Stimulated activated CD4-positive, alpha-beta T cell treated with anti-CD3 and anti-CD28 coated beads, Interleukin-15, amount 100 ng/mL, for 48 hours (primary cell): Measurements from ENCODE around the gene EPB42.
"Not testable (repeated sequence)": the region's sequence is repeated elsewhere in the genome, so short reads cannot be mapped to it uniquely, and the experiment has no call there.

Source experiments
- DNase-seq, 2 donors: peaks; one replicate each; pipeline ENCODE4 v3.0.0-alpha.2; 2020; ENCODE audit warnings: low read depth in 2 of 2

EPB42 gene

DNA sequence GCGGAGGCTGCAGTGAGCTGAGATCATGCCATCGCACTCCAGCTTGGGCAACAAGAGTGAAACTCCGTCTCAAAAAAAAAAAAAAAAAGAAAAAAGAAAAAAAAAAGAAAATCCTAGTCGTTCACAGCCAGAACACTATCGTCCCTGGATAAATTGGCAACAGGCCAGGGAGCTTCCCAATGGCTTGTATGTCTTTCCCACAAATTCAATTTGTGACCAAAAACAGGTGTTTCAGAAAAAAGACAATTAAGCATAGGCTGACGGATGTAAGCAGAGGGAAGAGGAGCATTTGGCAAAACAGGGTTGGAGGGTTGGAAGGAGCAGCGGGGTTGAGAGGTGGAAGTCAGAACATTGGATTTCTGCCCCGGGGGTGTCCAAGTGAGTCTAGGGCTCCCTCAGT, 8.5 kb downstream of the EPB42 start:
- no peak for DNase-seq

DNA sequence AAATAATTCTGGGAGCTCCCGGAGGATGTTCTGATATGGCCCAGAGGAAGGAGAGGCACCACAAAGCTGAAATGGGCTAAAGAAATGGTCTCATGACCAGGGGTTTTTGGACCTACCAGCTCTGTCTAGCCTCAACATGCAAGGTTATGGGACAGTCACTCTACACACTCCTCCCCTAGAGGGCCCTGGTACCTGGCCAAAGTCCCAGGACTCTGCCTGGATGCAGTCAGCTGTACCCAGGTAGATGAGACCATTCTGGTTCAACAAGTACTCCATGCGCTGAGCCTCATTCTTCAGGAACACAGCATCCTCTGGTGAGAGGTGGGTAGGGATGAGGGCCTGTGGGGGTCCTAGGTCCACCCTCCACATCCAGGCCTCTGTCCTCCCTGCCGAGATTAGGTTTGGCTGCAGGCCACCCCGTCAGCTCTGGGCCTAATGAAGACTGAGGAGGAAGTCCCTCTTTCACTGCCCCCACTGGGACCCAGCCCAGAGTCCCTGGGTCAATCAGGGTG, 9.5 kb downstream of the EPB42 start:
- no peak for DNase-seq

DNA sequence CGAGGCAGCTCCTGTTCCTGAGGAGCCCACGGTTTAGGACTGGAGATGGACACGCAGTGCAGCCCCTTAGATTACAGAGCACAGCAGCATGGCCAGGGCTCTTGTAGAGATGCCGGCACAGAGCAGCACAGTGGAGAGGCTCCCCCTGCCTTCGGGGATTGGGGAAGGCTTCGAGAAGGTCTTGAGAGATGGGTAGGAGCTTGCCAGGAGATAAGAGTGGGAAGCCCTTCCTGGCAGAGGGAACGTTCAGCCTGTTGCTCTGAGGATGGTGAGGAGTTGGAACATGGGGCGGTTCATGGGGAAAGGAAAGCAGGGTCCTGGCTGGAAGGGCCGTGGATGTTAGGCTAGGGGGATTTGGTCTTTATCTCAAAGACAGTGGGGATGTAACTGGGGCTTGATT, 10.0 kb downstream of the EPB42 start:
- no peak for DNase-seq

DNA sequence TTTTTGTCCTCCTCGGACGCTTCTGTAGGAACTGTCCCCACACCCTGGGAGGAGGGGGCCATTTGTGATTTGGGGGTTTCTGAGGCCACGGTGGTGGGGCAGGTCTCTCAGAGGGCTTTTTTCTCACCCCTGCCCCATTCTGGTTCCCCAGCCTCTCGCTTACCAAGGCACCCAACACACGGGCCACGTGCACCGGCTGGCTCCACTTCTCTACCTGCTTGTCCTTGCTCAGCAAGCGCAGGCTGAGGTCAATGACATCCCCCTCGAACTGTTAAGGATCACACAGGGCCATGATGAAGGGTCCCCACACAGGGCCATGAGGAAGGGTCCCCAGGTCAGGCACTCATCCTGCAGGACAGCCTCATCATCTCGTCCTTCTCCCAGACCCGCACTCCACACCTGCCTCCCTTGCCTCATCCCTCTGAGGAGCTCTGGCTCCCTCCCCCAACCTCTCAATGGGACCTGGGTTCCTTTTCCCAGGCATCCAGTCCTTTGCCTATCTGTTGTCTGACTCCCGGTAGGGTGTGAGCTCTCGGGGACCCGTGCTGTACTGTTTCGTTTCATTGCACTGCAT, 10.6 kb downstream of the EPB42 start:
- DNase-seq = no peak

DNA sequence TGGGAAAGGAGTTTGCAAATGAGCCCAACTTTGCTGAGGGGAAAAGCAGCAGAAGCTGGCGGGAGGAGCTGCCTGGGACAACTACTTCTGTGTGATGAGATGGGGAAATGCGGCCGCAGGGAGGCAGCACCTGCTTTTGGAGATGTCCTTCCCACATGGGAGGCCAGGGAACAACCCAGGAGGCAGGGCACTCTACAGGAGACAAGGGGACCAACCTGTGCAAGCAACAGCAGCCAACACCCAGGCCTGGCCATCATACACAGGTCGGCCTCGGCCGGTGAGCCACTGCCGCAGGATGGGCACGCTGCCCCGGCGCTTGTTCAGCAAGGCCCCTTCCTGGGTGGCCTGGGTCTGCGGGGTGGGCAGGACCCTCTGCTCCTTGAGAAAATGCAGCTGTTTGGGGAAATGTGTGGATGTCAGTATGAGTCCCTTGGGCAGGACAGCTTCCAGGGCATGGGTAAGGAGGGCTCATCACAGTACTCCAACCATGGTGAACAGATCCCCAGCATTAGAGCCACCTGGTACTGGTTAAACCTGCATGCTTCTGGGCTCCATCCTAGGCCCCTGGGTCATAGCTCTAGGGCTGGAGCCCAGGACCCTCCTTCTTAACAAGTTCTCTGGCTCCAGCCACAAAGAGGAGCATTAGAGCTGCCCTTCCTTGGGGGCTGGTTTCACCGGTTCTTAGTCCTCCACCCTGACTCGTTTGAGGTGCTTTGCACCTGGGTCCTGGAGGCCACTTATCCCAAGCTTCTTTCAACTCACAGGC, 11.6 kb downstream of the EPB42 start:
- DNase-seq = no peak

DNA sequence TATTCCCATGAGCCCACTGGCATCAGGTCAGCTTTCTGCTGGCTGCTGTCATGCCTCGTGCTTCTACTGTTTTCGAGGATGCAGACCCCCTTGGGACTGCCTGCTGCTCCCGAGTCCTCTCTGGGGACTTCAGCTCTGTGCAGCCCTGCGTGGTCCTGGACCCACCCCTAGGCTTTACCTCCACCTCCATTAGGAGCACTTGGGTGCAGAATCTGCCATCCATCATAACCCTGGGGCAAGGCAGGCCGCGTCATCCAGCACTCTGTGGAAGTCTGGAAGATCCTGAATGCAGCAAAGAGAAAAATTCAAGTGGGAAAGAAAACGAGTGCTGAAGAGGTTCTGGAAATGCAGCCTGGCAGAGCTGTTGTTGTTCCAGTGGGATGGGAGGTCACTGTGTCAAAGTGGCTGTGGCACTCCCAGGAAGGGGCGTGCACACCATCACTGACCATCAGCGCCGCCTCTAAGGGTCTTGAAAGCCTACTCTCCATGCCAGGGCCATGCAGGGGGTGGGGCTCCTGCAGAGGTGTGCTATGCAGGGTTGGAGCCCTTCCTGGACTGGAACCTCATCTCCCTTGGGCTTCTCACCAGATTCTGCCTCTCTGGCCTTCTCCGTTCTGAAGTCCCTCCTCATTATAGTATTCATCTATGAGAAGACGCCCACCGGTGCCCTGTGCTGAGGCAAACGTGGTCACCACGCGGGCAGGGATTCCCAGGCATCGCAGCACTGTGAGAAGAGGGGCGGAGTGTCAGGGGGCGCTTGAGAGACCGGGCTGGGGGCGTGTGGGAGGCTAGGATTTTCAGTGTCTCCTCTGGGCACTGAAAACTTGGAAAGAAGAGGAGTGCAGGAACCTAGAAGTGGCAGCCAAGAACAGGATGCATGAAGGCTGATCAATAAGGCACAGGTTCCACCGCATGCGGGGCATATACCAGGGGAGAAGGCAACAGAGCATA, 12.5 kb downstream of the EPB42 start:
- no peak for DNase-seq

DNA sequence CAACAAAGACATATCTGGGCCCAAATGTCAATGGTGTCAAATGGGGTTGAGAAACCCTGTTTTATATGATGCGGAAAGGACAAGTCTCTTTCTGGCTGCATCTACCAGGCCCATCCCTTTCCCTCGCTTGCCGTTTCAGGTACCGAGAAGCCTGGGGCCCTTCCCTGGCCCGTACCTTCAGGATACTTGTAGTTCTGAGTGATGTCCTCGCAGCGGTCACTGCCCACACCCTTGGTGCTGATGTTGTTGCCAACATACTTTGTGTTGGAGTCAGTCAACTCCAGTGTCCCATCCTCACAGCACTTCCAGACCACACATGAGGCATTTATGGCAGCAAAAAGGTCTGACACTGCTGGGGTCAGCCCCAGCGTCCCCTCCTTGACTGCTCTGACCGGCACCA, 13.8 kb downstream of the EPB42 start:
- no peak for DNase-seq

DNA sequence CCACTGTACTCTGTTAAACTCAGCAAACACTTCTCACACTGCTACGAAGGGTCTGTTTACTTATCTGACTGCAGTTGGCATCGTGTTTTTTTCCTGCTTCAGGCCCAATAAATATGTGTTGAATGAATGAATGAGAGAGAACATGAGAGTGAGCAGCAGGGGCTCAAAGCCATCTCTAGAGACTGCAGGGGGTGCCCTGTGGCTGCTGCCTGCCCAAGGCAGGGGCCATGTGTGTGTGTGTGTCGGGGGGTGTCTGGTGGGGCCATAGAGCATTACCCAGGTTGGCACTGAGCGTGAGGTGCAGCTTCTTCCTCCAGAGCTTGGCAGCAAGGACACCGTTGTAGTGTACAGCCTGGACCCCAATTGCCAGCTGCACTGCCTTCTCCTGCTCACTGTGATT, 14.8 kb downstream of the EPB42 start:
- DNase-seq = no peak

DNA sequence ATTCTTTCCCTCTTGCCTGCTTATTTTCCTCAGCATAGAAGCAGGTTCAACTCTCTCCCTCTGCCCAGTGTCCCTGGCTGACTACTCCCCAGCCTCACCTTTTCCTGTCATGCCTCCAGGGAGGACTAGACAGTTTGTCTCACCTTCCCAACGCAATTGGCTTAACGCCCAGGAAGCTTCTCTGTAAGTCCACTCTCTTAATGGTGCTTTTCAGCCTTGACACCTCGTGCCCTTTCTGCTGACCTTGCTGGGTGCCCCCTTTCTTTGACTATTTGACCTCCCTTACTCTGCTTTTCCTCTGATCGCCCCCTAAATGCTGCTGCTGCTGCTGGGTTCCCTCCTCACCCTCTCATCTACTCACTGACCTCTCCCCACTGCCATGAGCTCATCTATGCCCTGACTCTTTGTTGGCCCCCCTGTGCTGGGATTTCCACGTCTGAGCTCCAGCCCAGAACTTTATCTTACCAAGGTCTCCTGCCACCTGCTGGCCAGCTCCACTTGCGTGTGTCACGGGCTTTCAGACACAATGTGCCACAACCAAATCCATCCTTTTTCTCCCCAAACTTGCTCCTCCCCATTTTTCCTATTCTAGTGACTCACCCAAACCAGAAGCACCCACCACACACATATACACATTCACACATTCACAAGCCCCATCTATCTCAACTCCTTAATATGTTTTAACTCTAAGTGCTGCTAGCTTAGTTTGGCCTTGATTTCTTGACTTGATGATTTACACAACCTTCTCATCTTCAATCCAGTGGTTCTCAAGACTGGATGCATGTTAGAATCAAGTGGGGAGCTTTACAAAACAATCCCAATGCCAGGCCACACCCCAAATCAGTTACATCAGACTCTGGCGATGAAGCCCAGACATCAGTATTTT, 16.6 kb downstream of the EPB42 start:
- DNase-seq = peak; percentile 12 to 43

DNA sequence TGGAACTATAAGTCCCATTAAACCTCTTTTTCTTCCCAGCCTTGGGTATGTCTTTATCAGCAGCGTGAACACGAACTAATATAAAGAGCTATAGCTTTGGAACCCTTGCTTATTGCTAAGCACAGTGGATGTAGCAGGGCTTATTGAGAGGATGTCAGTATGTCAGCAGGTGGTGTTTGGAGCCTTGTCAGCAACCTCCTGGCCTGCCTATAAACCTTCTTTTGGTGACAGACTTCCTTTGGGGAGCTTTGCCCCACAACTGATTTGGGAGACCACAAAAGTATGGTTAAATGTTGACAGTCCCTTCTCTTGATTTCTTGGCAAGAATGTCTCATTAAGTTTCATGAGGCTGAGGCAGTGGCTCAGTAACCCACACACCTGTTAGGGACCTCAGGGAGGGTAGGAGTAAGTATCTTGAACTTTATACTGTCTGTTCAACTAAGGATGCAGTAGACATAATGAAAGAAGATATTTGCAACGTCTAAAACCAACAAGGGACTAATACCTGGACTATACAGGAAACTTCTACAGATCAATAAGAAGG, 20.8 kb downstream of the EPB42 start:
- no peak for DNase-seq

DNA sequence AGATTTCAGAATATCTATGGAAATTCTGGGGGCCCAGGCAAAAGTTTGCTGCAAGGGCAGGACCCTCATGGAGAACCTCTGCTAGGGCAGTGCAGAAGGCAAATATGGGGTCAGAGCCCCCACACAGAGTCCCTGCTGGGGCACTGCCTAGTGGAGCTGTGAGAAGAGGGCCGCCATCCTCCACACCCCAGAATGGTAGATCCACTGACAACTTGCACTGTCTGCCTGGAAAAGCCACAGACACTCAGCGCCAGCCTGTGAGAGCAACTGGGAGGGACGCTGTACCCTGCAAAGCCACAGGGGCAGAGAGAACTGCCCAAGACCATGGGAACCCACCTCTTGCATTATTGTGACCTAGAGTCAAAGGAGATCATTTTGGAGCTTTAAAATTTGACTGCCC, 21.8 kb downstream of the EPB42 start:
- no peak for DNase-seq

DNA sequence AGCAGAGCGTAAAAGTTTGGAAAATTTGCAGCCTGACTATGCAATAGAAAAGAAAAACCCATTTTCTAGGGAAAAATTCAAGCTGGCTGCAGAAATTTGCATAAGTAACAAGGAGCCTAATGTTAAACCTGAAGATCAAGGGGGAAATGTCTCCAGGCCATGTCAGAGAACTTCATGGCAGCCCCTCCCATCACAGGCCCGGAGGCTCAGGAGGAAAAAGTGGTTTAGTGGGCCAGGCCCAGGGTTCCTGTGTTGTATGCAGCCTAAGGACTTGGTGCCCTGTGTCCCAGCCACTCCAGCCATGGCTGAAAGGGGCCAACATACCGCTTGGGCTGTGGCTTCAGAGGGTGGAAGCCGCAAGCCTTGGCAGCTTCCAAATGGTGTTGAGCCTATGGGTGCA, 22.3 kb downstream of the EPB42 start:
- not testable (repeated sequence) for DNase-seq

DNA sequence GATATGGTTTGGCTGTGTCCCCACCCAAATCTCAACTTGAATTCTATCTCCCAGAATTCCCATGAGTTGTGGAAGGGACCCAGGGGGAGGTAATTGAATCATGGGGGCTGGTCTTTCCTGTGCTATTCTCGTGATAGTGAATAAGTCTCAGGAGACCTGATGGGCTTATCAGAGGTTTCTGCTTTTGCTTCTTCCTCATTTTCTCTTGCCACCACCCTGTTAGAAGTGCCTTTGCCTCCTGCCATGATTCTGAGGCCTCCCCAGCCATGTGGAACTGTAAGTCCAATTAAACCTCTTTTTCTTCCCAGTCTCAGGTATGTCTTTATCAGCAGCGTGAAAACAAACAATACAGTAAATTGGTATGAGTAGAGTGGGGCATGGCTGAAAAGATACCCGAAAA, 23.0 kb downstream of the EPB42 start:
- DNase-seq = not testable (repeated sequence)

DNA sequence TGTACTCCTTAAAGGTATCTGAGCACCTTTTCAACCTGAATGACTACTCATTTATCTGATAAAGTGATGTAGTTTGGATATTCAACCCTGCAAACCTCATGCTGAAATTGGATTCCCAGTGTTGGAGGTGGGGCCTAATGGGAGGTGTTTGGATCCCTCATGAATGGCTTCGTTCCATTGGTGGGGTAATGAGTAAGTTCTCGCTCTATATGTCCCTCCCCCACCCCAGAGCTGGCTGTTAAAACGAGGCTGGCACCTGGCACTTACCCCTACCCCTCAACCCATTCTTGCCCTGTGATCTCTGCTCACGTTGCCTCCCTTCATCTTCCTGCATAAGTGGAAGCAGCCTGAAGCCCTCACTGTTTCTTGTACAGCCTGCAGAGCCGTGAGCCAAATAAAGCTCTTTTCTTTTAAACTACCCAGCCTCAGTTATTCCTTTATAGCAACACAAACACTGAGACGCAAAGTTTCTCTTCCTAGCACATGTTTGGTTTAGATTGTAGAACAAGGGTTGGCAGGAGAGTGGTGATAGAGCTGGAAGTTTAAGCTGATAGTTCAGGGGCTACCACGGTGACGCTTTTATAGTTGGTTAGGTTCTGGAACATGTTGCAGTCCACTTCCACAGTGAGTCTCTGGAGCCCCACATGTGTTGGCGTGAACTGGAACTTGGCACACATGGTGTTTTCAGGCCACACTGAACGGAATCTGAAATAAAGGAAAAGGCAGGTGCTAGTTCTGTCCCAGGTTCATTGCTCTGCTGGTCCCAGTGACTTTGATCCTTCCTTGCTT, 23.9 kb downstream of the EPB42 start:
- no peak for DNase-seq

DNA sequence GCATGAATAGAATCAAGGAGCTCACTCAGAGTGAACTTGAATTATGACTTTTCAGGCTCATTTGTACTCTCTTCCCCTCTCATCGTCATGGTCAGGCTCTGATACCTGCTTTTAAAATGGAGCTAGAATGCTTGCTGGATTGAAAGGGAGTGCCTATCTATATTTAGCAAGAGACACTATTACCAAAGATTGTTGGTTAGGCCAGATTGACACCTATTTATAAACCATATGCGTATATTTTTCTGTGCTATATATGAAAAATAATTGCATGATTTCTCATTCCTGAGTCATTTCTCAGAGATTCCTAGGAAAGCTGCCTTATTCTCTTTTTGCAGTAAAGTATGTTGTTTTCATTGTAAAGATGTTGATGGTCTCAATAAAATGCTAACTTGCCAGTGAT, 26.0 kb downstream of the EPB42 start:
- no peak for DNase-seq

DNA sequence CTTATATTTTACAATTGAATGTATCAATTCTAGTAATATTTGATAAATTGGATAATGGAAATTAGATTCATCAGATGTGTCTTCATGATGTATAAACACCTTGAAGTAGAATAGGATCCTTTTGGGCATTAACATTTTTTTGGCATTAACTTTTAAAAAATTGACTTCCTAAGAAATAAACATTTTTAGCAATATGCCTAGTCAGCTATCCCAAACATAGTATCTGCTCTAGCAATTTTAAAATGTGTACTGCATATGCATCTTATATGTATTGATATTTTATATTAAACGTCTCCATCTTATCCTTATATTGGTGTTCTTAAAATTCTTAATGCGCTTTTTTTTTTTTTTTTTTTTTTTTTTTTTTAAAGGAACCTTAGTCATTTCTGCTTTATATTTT, 27.1 kb downstream of the EPB42 start:
- no peak for DNase-seq

DNA sequence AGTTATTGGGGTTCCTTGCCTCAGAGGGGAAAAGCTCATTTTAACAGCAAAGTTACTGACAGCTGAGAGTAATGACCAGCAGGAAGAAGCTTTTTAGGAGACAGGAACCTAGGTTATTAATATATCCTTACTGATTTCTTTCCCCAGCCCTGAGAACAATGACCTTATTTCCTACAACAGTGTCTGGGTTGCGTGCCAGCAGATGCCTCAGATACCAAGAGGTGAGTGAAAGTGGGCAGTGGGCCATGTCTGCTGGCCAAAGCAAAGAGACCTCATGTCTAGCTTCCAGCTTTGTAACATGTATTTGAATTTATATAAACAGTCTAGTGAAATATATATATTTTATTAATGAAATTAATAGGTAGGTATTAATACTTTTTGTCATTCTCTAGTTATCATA, 30.6 kb downstream of the EPB42 start:
- no peak for DNase-seq

DNA sequence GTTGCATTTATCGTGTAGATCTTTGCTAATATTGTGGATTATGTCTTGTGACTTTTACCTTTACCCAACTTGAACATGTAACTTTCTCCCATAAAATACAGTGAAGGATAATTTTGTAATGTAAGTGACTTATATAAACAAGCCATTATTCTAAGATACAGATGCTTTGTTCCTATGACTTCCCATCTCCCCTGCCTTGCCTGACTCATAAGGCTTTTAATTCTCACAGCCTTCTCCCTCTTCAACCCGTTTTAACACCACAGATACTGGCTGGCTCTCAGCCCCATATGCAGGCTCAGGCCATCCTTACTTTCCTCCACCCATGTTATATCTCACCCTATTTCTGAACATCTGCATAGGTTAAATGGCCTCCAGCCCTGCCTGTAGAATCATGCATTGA, 31.5 kb downstream of the EPB42 start:
- no peak for DNase-seq

DNA sequence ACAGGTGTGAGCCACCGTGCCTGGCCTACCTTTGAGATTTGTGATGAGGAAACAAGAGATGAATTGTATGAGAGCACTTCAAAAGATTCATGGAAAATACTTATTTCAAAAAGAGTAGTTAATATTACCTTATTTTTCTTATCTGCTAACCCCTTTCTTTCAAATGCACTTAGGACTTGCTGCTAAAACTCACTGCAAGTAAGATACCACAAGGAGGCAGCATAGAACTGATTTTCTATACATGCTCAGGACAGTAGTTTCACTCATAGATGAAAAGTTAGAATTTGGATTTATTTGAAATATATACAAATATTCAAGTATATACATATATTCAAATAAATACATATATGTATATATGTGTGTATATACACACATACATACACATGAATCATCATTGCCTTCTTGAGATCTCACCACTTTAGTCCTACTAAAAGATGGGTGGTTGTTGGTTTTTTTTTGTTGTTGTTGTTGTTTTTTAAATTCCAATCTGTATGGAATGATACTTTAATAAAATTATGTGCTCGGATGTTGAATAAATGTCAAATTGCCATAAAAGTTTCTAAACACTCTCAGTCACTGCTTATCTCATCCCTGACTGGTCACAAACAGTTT, 33.2 kb downstream of the EPB42 start:
- DNase-seq = no peak

DNA sequence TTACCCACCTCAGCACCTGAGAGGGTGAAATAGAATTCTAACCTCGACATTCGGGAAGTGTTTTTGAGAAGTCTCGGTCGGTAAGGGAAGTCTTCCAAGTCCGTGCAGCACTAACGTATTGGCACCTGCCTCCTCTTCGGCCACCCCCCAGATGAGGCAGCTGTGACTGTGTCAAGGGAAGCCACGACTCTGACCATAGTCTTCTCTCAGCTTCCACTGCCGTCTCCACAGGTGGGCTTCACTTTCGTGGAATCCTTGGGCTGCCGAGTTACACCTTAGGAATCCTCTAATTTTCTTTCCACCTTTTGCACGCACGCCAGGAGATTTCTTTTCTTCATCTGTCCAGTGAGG, 34.8 kb downstream of the EPB42 start:
- no peak for DNase-seq
